Endothelial cell of umbilical vein (primary cell): Measurements from ENCODE around the gene GAPVD1.

ENCODE experiments used
- CTCF ChIP-seq, 2 donors: IDR thresholded peaks; 1 replicate in 1 of 2; 2 replicates in 1 of 2; pipeline ENCODE4 v1.5.1; 2011; ENCODE audit warnings: low read length in 2 of 2, mild to moderate bottlenecking in 2 of 2, moderate library complexity in 2 of 2, control low read depth in 1 of 2, inconsistent platforms in 1 of 2, low read depth in 1 of 2; ENCODE audit not compliant: insufficient read depth in 1 of 2; ENCODE audit errors: extremely low read depth in 1 of 2
- MAX ChIP-seq: IDR thresholded peaks from 2 replicates; pipeline ENCODE4 v1.6.1; 2011; ENCODE audit not compliant: insufficient read depth, insufficient read length

- TF ChIP-seq CTCF (IDR thresholded peaks at IDR 0.05; ENCODE audit: extremely low read depth in 1 of 2, insufficient read depth in 1 of 2, low read depth in 1 of 2, low read length in 2 of 2) (no peak), MAX (no peak)
Observed at GRCh38 chr9:125321496-125321895, 59.9 kb downstream of the GAPVD1 start.
